ENCODE data around the gene RNASEH2C. TPM values are rescaled to one million over a fixed set of nuclear protein-coding genes. Genes with fewer than 3 reads are reported as not detected.

RNASEH2C gene
- total RNA-seq, 1 experiment from 2014 or later: 35.7 TPM

DNA sequence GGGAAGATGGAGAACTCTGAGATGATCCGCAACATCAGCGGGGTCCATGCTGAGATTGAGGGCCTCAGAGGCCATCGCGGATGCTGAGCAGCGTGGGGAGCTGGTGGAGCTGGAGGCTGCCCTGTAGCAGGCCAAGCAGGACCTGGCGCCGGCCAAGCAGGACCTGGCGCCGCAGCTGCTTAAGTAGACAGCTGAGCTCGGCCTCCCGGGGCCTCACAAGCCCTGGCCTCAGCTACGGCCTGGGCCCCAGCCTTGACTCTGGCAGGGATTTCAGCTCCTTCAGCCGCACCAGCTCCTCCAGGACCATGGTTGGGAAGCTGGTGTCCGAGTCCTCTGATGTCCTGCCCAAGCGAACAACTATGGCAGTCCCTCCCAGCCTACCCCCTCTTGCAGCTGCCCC lies 7.3 kb upstream of the RNASEH2C start:
- H3K27me3 Mint-ChIP-seq (ENCODE audit: insufficient read depth, unreplicated experiment): no peaks in the 10 kb centered on the region
- CTCF ChIA-PET: interaction anchor here (0.6 to 1.9 kb wide), 7 partner anchors 17 to 266 kb away, joined by 3 to 7 read pairs (median 3); no protein-coding TSS in a partner anchor
- no TSS peak for BruUV-seq (replicated peaks)
- H3K27ac Mint-ChIP-seq (ENCODE audit: low read depth, unreplicated experiment): no peak overlapping the region
- H3K4me1 Mint-ChIP-seq (ENCODE audit: insufficient read depth, unreplicated experiment): no peaks in the 10 kb centered on the region
- TF ChIP-seq, protein P1, sequence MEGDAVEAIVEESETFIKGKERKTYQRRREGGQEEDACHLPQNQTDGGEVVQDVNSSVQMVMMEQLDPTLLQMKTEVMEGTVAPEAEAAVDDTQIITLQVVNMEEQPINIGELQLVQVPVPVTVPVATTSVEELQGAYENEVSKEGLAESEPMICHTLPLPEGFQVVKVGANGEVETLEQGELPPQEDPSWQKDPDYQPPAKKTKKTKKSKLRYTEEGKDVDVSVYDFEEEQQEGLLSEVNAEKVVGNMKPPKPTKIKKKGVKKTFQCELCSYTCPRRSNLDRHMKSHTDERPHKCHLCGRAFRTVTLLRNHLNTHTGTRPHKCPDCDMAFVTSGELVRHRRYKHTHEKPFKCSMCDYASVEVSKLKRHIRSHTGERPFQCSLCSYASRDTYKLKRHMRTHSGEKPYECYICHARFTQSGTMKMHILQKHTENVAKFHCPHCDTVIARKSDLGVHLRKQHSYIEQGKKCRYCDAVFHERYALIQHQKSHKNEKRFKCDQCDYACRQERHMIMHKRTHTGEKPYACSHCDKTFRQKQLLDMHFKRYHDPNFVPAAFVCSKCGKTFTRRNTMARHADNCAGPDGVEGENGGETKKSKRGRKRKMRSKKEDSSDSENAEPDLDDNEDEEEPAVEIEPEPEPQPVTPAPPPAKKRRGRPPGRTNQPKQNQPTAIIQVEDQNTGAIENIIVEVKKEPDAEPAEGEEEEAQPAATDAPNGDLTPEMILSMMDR (IDR thresholded peaks at IDR 0.05; ENCODE audit: unreplicated experiment): no peak
- intact Hi-C loops (cut with micrococcal nuclease): no loop called here
- POLR2A ChIA-PET: interaction anchor here (1.5 kb wide), 1 partner anchor 16 kb away, joined by 4 read pairs; no protein-coding TSS in a partner anchor
- H3K4me3 Mint-ChIP-seq (ENCODE audit: unreplicated experiment): no peak overlapping the region
- DNase-seq (ENCODE audit: unreplicated experiment): no peak
- H3K36me3 Mint-ChIP-seq (ENCODE audit: insufficient read depth, unreplicated experiment): peaks cover 5% of the 10 kb centered on the region
- peaks cover 6% of the 10 kb centered on the region for H3K9me3 Mint-ChIP-seq (ENCODE audit: unreplicated experiment)

GRCh38 chr11:65726660-65727059 lies 6.1 kb upstream of the RNASEH2C start:
- TF ChIP-seq, protein P1 (IDR thresholded peaks at IDR 0.05; ENCODE audit: unreplicated experiment): no peak
- Mint-ChIP-seq H3K36me3 (ENCODE audit: insufficient read depth, unreplicated experiment) (peaks cover 6% of the 10 kb centered on the region), H3K27me3 (ENCODE audit: insufficient read depth, unreplicated experiment) (no peaks in the 10 kb centered on the region), H3K9me3 (ENCODE audit: unreplicated experiment) (peaks cover 1% of the 10 kb centered on the region), H3K4me3 (ENCODE audit: unreplicated experiment) (no peak overlapping the region), H3K4me1 (ENCODE audit: insufficient read depth, unreplicated experiment) (no peaks in the 10 kb centered on the region), H3K27ac (ENCODE audit: low read depth, unreplicated experiment) (no peak overlapping the region)
- intact Hi-C loops (cut with micrococcal nuclease): no loop called here
- ChIA-PET CTCF (interaction anchor here (0.6 to 1.9 kb wide), 3 partner anchors 18 to 92 kb away, joined by 3 to 7 read pairs (median 4); no protein-coding TSS in a partner anchor), POLR2A (interaction anchor here (1.5 kb wide), 1 partner anchor 15 kb away, joined by 4 read pairs; no protein-coding TSS in a partner anchor)
- DNase-seq (ENCODE audit: unreplicated experiment): no peak
- BruUV-seq (replicated peaks): no TSS peak

DNA sequence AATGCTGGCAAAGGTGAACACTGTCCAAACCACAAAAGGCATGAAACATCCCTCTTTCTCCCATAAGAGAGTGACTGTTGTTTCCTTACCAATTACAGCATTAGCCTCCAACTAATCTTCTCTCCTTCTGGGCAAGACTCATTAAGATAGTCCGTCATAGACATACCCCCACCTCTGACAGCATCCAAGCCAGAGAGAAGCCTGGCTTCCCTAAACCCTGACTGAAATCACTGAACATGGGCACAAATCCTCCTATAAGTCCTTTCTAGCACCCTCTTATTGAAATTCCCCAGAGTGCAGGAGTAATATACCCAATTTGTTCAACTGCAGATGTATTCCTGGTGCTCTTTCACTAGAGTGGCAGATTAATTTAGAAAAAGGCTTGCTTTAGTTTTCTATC lies 1.7 kb upstream of the RNASEH2C start:
- intact Hi-C loops (cut with micrococcal nuclease): no loop called here
- ChIA-PET POLR2A (interaction anchor here (1.0 to 2.8 kb wide), 3 partner anchors 10 to 96 kb away, joined by 3 to 32 read pairs (median 4); partner anchors contain the start of gene KAT5), CTCF (interaction anchor here (0.7 to 6.7 kb wide), 3 partner anchors 48 to 95 kb away, joined by 3 to 49 read pairs (median 15); no protein-coding TSS in a partner anchor)
- H3K36me3 Mint-ChIP-seq (ENCODE audit: insufficient read depth, unreplicated experiment): peaks cover 38% of the 10 kb centered on the region
- no TSS peak for BruUV-seq (replicated peaks)
- DNase-seq (ENCODE audit: unreplicated experiment): no peak
- no peaks in the 10 kb centered on the region for H3K27me3 Mint-ChIP-seq (ENCODE audit: insufficient read depth, unreplicated experiment)
- no peaks in the 10 kb centered on the region for H3K9me3 Mint-ChIP-seq (ENCODE audit: unreplicated experiment)
- peak overlapping the region; percentile 12 for H3K4me3 Mint-ChIP-seq (ENCODE audit: unreplicated experiment)
- H3K27ac Mint-ChIP-seq (ENCODE audit: low read depth, unreplicated experiment): no peak overlapping the region
- TF ChIP-seq, protein P1 (IDR thresholded peaks at IDR 0.05; ENCODE audit: unreplicated experiment): no peak
- peaks cover 10% of the 10 kb centered on the region for H3K4me1 Mint-ChIP-seq (ENCODE audit: insufficient read depth, unreplicated experiment)

DNA sequence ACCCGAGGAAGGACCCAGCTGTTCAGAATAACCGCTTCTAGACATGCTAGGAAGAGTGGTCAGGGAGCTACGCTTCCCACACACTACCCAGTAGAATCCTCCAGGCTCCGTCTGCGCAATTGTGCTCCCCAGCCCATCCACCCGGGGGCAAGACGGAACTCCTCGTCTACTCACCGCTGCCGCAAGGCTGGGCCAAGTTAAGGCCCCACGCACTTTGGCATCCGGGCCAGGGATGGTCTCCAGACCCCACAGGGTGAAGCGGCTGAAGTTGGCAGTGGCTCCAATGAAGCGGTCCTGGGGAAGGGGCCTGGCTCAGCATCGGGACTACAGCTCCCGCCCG lies 757 bp downstream of the RNASEH2C start:
- peaks cover 59% of the 10 kb centered on the region for H3K36me3 Mint-ChIP-seq (ENCODE audit: insufficient read depth, unreplicated experiment)
- H3K27me3 Mint-ChIP-seq (ENCODE audit: insufficient read depth, unreplicated experiment): no peaks in the 10 kb centered on the region
- ChIA-PET POLR2A (interaction anchor here (0.7 to 3.0 kb wide), 24 partner anchors 8 to 1745 kb away, joined by 3 to 32 read pairs (median 5); partner anchors contain the start of genes AP5B1, CFL1, FIBP and KAT5), CTCF (interaction anchor here (0.5 to 6.7 kb wide), 17 partner anchors 8 to 861 kb away, joined by 3 to 49 read pairs (median 4); partner anchors contain the start of genes FIBP, KAT5 and MUS81)
- H3K9me3 Mint-ChIP-seq (ENCODE audit: unreplicated experiment): no peaks in the 10 kb centered on the region
- peaks cover 10% of the 10 kb centered on the region for H3K4me1 Mint-ChIP-seq (ENCODE audit: insufficient read depth, unreplicated experiment)
- TF ChIP-seq, protein P1 (IDR thresholded peaks at IDR 0.05; ENCODE audit: unreplicated experiment): no peak
- peak overlapping the region; percentile 75 for H3K27ac Mint-ChIP-seq (ENCODE audit: low read depth, unreplicated experiment)
- DNase-seq (ENCODE audit: unreplicated experiment): peak; percentile 30
- BruUV-seq (replicated peaks): no TSS peak
- intact Hi-C loops (cut with micrococcal nuclease): loop anchor here (1.0 kb wide), 1 partner anchor 49 kb away; no protein-coding TSS in a partner anchor
- peak overlapping the region; percentile 97 for H3K4me3 Mint-ChIP-seq (ENCODE audit: unreplicated experiment)

All from MCF 10A (cell line).